Neural progenitor cell (in vitro differentiated cells): Measurements from ENCODE around the gene OMA1. TPM values are rescaled to one million over a fixed set of nuclear protein-coding genes. Genes with fewer than 3 reads are reported as not detected.

Source experiments
- DNase-seq: peaks from one replicate; pipeline ENCODE4 v3.0.0-alpha.2; 2016; ENCODE audit warnings: low spot score
- H2AFZ ChIP-seq: fragments of 200-600 bp; sonication (generic); replicated peaks from 2 replicates; pipeline ENCODE4 v1.6.1; 2016; ENCODE audit warnings: antibody characterized with exemption
- H3F3A ChIP-seq: fragments of 200-600 bp; sonication (generic); 2 replicates; pipeline ENCODE4 v1.6.1; 2016; ENCODE audit warnings: antibody characterized with exemption, low read depth
- H3K27ac ChIP-seq: fragments of 200-600 bp; sonication (generic); 2 replicates; pipeline ENCODE4 v1.5.1; 2016; ENCODE audit warnings: mild to moderate bottlenecking
- H3K27me3 ChIP-seq: fragments of 200-600 bp; sonication (generic); 2 replicates; pipeline ENCODE4 v1.6.1; 2016; ENCODE audit warnings: mild to moderate bottlenecking, moderate library complexity
- H3K36me3 ChIP-seq: fragments of 200-600 bp; sonication (generic); 2 replicates; pipeline ENCODE4 v1.5.1; 2016
- H3K4me1 ChIP-seq: fragments of 200-600 bp; sonication (generic); 2 replicates; pipeline ENCODE4 v1.6.1; 2016; ENCODE audit warnings: mixed run types
- H3K4me2 ChIP-seq: fragments of 200-600 bp; sonication (generic); 2 replicates; pipeline ENCODE4 v1.6.1; 2016
- H3K4me3 ChIP-seq: fragments of 200-600 bp; sonication (generic); 2 replicates; pipeline ENCODE4 v1.5.1; 2016
- H3K79me2 ChIP-seq: fragments of 200-600 bp; sonication (generic); 2 replicates; pipeline ENCODE4 v1.6.1; 2016; ENCODE audit warnings: low read depth
- H3K9ac ChIP-seq: fragments of 200-600 bp; sonication (generic); 2 replicates; pipeline ENCODE4 v1.6.1; 2016
- H3K9me3 ChIP-seq: fragments of 200-600 bp; sonication (generic); 2 replicates; pipeline ENCODE4 v1.5.1; 2016; ENCODE audit warnings: low read depth
- H4K20me1 ChIP-seq: fragments of 200-600 bp; sonication (generic); 2 replicates; pipeline ENCODE4 v1.6.1; 2016; ENCODE audit warnings: low read depth
- H3K27ac Mint-ChIP-seq: 3 replicates; pipeline ENCODE4 v1.8.0; 2021; ENCODE audit warnings: mixed read lengths
- H3K27me3 Mint-ChIP-seq: 2 replicates; pipeline ENCODE4 v1.8.0; 2022; ENCODE audit warnings: low read depth, mild to moderate bottlenecking, inconsistent platforms, moderate library complexity, mixed read lengths; ENCODE audit not compliant: insufficient read depth
- H3K36me3 Mint-ChIP-seq: 3 replicates; pipeline ENCODE4 v1.8.0; 2021; ENCODE audit warnings: mixed read lengths
- H3K4me1 Mint-ChIP-seq: 3 replicates; pipeline ENCODE4 v1.8.0; 2021; ENCODE audit warnings: mixed read lengths
- H3K4me3 Mint-ChIP-seq: 3 replicates; pipeline ENCODE4 v1.8.0; 2021; ENCODE audit warnings: mild to moderate bottlenecking, moderate library complexity, mixed read lengths
- H3K9me3 Mint-ChIP-seq: 3 replicates; pipeline ENCODE4 v1.8.0; 2020; ENCODE audit warnings: mixed read lengths
- CTCF ChIP-seq: fragments of 200-600 bp; sonication (generic); IDR thresholded peaks from 2 replicates; pipeline ENCODE4 v1.5.1; 2017; ENCODE audit warnings: antibody characterized with exemption, mild to moderate bottlenecking
- EZH2 ChIP-seq: fragments of 200-600 bp; sonication (generic); IDR thresholded peaks from 2 replicates; pipeline ENCODE4 v1.6.1; 2017; ENCODE audit warnings: antibody characterized with exemption, mild to moderate bottlenecking, moderate library complexity
- EZH2phosphoT487 ChIP-seq: fragments of 200-600 bp; sonication (generic); IDR thresholded peaks from 2 replicates; pipeline ENCODE4 v1.6.1; 2017; ENCODE audit warnings: antibody characterized with exemption
- total RNA-seq: library from RNA; depleted of rRNA; stranded (reverse); fragments of >200 nt; gene quantifications from 2 replicates; pipeline ENCODE4 v1.2.3, GENCODE V29; 2015; ENCODE audit warnings: low replicate concordance

OMA1 gene
- total RNA-seq, 1 donor from 2014 or later, result 19.8 TPM

GRCh38 chr1:58435376-58435775 lies 111.2 kb downstream of the OMA1 start:
- no peak overlapping the region for H3K27ac ChIP-seq
- H3K4me1 ChIP-seq, result peaks cover 23% of the 10 kb centered on the region
- H3K4me3 ChIP-seq, result no peak overlapping the region
- no peak overlapping the region for H3K9ac ChIP-seq
- Mint-ChIP-seq H3K36me3 (no peaks in the 10 kb centered on the region), H3K27ac (no peak overlapping the region), H3K4me3 (no peak overlapping the region), H3K27me3 (peaks cover 2% of the 10 kb centered on the region), H3K9me3 (no peaks in the 10 kb centered on the region), H3K4me1 (peaks cover 14% of the 10 kb centered on the region)
- no peaks in the 10 kb centered on the region for H3K79me2 ChIP-seq
- no peak overlapping the region for H3K4me2 ChIP-seq
- no peaks in the 10 kb centered on the region for H3K36me3 ChIP-seq
- TF ChIP-seq EZH2phosphoT487 (no peak), CTCF (no peak), EZH2 (no peak)
- H3F3A ChIP-seq, result no peaks in the 10 kb centered on the region
- no peaks in the 10 kb centered on the region for H3K9me3 ChIP-seq
- no peak for DNase-seq
- H2AFZ ChIP-seq, result no peak overlapping the region
- no peaks in the 10 kb centered on the region for H3K27me3 ChIP-seq
- no peaks in the 10 kb centered on the region for H4K20me1 ChIP-seq

- no peak for DNase-seq
- no peak overlapping the region for H3K4me3 ChIP-seq
- peaks cover 23% of the 10 kb centered on the region for H3K4me1 ChIP-seq
- no peaks in the 10 kb centered on the region for H3F3A ChIP-seq
- no peak overlapping the region for H2AFZ ChIP-seq
- no peak overlapping the region for H3K27ac ChIP-seq
- H3K79me2 ChIP-seq, result no peaks in the 10 kb centered on the region
- Mint-ChIP-seq H3K36me3 (no peaks in the 10 kb centered on the region), H3K27me3 (no peaks in the 10 kb centered on the region), H3K27ac (no peak overlapping the region), H3K4me1 (peaks cover 17% of the 10 kb centered on the region), H3K9me3 (no peaks in the 10 kb centered on the region), H3K4me3 (no peak overlapping the region)
- TF ChIP-seq EZH2 (no peak), EZH2phosphoT487 (no peak), CTCF (no peak)
- no peak overlapping the region for H3K4me2 ChIP-seq
- no peaks in the 10 kb centered on the region for H4K20me1 ChIP-seq
- H3K9ac ChIP-seq, result no peak overlapping the region
- no peaks in the 10 kb centered on the region for H3K36me3 ChIP-seq
- no peaks in the 10 kb centered on the region for H3K27me3 ChIP-seq
- H3K9me3 ChIP-seq, result no peaks in the 10 kb centered on the region
Measured at GRCh38 chr1:58434607-58435006, 111.9 kb downstream of the OMA1 start.

GRCh38 chr1:58434181-58434580 lies 112.3 kb downstream of the OMA1 start:
- Histone ChIP-seq H3K4me1 (peaks cover 23% of the 10 kb centered on the region), H3F3A (no peaks in the 10 kb centered on the region), H3K9me3 (no peaks in the 10 kb centered on the region), H3K9ac (no peak overlapping the region), H3K27me3 (no peaks in the 10 kb centered on the region), H2AFZ (no peak overlapping the region), H3K4me3 (no peak overlapping the region), H3K4me2 (no peak overlapping the region), H4K20me1 (no peaks in the 10 kb centered on the region), H3K79me2 (no peaks in the 10 kb centered on the region), H3K36me3 (no peaks in the 10 kb centered on the region), H3K27ac (no peak overlapping the region)
- no peak for DNase-seq
- Mint-ChIP-seq H3K4me3 (no peak overlapping the region), H3K27me3 (no peaks in the 10 kb centered on the region), H3K27ac (no peak overlapping the region), H3K9me3 (no peaks in the 10 kb centered on the region), H3K36me3 (no peaks in the 10 kb centered on the region), H3K4me1 (peaks cover 17% of the 10 kb centered on the region)
- TF ChIP-seq EZH2phosphoT487 (no peak), CTCF (no peak), EZH2 (no peak)
